IMR-90 (cell line): ENCODE measurements around the gene PCIF1.
"Not testable (repeated sequence)": the region's sequence is repeated elsewhere in the genome, so short reads cannot be mapped to it uniquely, and the experiment has no call there.

Source experiments
- BHLHE40 ChIP-seq: fragments of 150-350 bp; IDR thresholded peaks from 2 replicates; pipeline ENCODE4 v1.6.1; 2016; ENCODE audit warnings: mild to moderate bottlenecking, low read depth, low read length
- CEBPB ChIP-seq: IDR thresholded peaks from 2 replicates; pipeline ENCODE4 v1.6.1; 2012; ENCODE audit warnings: low read depth, low read length, improper control_type of control experiment
- CHD1 ChIP-seq: IDR thresholded peaks from 2 replicates; pipeline ENCODE4 v1.6.1; 2012; ENCODE audit warnings: low read depth, low read length, improper control_type of control experiment
- FOS ChIP-seq: fragments of 150-350 bp; IDR thresholded peaks from 2 replicates; pipeline ENCODE4 v1.6.1; 2016; ENCODE audit warnings: low read depth, low read length
- MAFK ChIP-seq: IDR thresholded peaks from 2 replicates; pipeline ENCODE4 v1.6.1; 2012; ENCODE audit warnings: low read depth, low read length, improper control_type of control experiment
- POLR2A ChIP-seq: IDR thresholded peaks from 2 replicates; pipeline ENCODE4 v1.6.1; 2012; ENCODE audit warnings: mild to moderate bottlenecking, low read depth, low read length
- RAD21 ChIP-seq: IDR thresholded peaks from 2 replicates; pipeline ENCODE4 v1.6.1; 2012; ENCODE audit warnings: low read length, improper control_type of control experiment
- SMC3 ChIP-seq: fragments of 150-350 bp; IDR thresholded peaks from 2 replicates; pipeline ENCODE4 v1.6.1; 2016; ENCODE audit warnings: low read depth, mild to moderate bottlenecking, antibody characterized with exemption, low read length, moderate library complexity
- TF ChIP-seq, protein P1 (sequence below): conservative IDR thresholded peaks from 2 replicates; pipeline ENCODE4 v1.5.1; 2012; ENCODE audit warnings: mild to moderate bottlenecking, low read depth, low read length, improper control_type of control experiment
- TF ChIP-seq, protein P2 (sequence below): fragments of 150-350 bp; IDR thresholded peaks from 2 replicates; pipeline ENCODE4 v1.6.1; 2016; ENCODE audit warnings: low read depth, mild to moderate bottlenecking, low read length, moderate library complexity, borderline replicate concordance

DNA sequence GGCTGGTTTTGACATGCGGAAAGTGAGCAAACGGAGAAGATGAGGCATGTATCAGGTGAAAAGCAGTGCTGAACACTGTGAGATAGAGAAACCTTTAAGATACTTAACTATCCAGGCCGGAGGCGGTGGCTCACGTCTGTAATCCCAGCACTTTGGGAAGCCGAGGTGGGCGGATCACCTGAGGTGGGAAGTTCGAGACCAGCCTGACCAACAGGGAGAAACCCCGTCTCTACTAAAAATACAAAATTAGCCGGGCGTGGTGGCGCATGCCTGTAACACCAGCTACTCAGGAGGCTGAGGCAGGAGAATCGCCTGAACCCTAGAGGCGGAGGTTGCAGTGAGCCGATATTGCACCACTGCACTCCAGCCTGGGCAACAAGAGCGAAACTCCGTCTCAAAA, 2.8 kb upstream of the PCIF1 start:
- TF ChIP-seq, protein P1, sequence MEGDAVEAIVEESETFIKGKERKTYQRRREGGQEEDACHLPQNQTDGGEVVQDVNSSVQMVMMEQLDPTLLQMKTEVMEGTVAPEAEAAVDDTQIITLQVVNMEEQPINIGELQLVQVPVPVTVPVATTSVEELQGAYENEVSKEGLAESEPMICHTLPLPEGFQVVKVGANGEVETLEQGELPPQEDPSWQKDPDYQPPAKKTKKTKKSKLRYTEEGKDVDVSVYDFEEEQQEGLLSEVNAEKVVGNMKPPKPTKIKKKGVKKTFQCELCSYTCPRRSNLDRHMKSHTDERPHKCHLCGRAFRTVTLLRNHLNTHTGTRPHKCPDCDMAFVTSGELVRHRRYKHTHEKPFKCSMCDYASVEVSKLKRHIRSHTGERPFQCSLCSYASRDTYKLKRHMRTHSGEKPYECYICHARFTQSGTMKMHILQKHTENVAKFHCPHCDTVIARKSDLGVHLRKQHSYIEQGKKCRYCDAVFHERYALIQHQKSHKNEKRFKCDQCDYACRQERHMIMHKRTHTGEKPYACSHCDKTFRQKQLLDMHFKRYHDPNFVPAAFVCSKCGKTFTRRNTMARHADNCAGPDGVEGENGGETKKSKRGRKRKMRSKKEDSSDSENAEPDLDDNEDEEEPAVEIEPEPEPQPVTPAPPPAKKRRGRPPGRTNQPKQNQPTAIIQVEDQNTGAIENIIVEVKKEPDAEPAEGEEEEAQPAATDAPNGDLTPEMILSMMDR: not testable (repeated sequence)
- TF ChIP-seq CHD1, CEBPB, POLR2A, RAD21, SMC3, MAFK, FOS, BHLHE40: not testable (repeated sequence)
- TF ChIP-seq, protein P2, sequence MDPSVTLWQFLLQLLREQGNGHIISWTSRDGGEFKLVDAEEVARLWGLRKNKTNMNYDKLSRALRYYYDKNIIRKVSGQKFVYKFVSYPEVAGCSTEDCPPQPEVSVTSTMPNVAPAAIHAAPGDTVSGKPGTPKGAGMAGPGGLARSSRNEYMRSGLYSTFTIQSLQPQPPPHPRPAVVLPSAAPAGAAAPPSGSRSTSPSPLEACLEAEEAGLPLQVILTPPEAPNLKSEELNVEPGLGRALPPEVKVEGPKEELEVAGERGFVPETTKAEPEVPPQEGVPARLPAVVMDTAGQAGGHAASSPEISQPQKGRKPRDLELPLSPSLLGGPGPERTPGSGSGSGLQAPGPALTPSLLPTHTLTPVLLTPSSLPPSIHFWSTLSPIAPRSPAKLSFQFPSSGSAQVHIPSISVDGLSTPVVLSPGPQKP: not testable (repeated sequence)
